HFFc6 (cell line): ENCODE measurements around the gene TRPV2. TPM values are rescaled to one million over a fixed set of nuclear protein-coding genes. Genes with fewer than 3 reads are reported as not detected.

Source experiments
- DNase-seq: peaks from one replicate; pipeline ENCODE4 v3.0.0-alpha.2; 2018
- H3K27ac Mint-ChIP-seq: 2 replicates; pipeline ENCODE4 v1.8.0; 2020; ENCODE audit warnings: mild to moderate bottlenecking, mixed read lengths
- H3K27me3 Mint-ChIP-seq: 2 replicates; pipeline ENCODE4 v1.8.0; 2021; ENCODE audit warnings: mild to moderate bottlenecking, moderate library complexity, mixed read lengths; ENCODE audit not compliant: insufficient read depth
- H3K36me3 Mint-ChIP-seq: 2 replicates; pipeline ENCODE4 v1.8.0; 2021; ENCODE audit warnings: low read depth, mixed read lengths
- H3K4me1 Mint-ChIP-seq: 2 replicates; pipeline ENCODE4 v1.8.0; 2020; ENCODE audit warnings: low read depth, mixed read lengths
- H3K4me3 Mint-ChIP-seq: 2 replicates; pipeline ENCODE4 v1.8.0; 2020; ENCODE audit warnings: mild to moderate bottlenecking, moderate library complexity, mixed read lengths
- H3K9me3 Mint-ChIP-seq: 2 replicates; pipeline ENCODE4 v1.8.0; 2020; ENCODE audit warnings: mild to moderate bottlenecking, mixed read lengths
- CTCF ChIP-seq: fragments of 200-600 bp; sonication (generic); IDR thresholded peaks from 2 replicates; pipeline ENCODE4 v1.5.0; 2021; ENCODE audit warnings: antibody characterized with exemption, mild to moderate bottlenecking
- total RNA-seq, 6 experiments: library from RNA; stranded (reverse); fragmentation: NEBNext Ultra II Directional; extraction: Animal tissue kit (Norgen Biotek cat#: 25700); gene quantifications; 2 replicates in 1 of 6; 3 replicates in 5 of 6; pipeline ENCODE4 v1.2.3, GENCODE V29; 2021

TRPV2 gene
- total RNA-seq, 6 experiments from 2014 or later = 2.9 to 19.5 (median 18.1) TPM

GRCh38 chr17:16440901-16441629 lies 25.7 kb downstream of the TRPV2 start:
- Mint-ChIP-seq H3K9me3 (peaks cover 10% of the 10 kb centered on the region; the same call in 1 of the 2 replicates), H3K27me3 (peaks cover 20% of the 10 kb centered on the region), H3K4me1 (peaks cover 47% of the 10 kb centered on the region), H3K27ac (peak overlapping the region; percentile 94), H3K36me3 (peaks cover 58% of the 10 kb centered on the region), H3K4me3 (peak overlapping the region; percentile 99)
- DNase-seq = no peak
- no peak for TF ChIP-seq CTCF

GRCh38 chr17:16442141-16442540 lies 26.8 kb downstream of the TRPV2 start:
- Mint-ChIP-seq H3K27me3 (peaks cover 24% of the 10 kb centered on the region), H3K4me3 (peak overlapping the region; percentile 99), H3K27ac (peak overlapping the region; percentile 94), H3K4me1 (peaks cover 51% of the 10 kb centered on the region), H3K36me3 (peaks cover 61% of the 10 kb centered on the region), H3K9me3 (peaks cover 10% of the 10 kb centered on the region; the same call in 1 of the 2 replicates)
- no peak for TF ChIP-seq CTCF
- DNase-seq = no peak

GRCh38 chr17:16442594-16443510 lies 27.5 kb downstream of the TRPV2 start:
- peak overlapping the region; percentile 99 for H3K4me3 Mint-ChIP-seq
- peaks cover 61% of the 10 kb centered on the region for H3K36me3 Mint-ChIP-seq
- no peak for TF ChIP-seq CTCF
- peak overlapping the region; percentile 94 for H3K27ac Mint-ChIP-seq
- DNase-seq = no peak
- H3K9me3 Mint-ChIP-seq = peaks cover 10% of the 10 kb centered on the region; the same call in 1 of the 2 replicates
- peaks cover 24% of the 10 kb centered on the region for H3K27me3 Mint-ChIP-seq
- peaks cover 50% of the 10 kb centered on the region for H3K4me1 Mint-ChIP-seq

GRCh38 chr17:16443511-16444257 lies 28.3 kb downstream of the TRPV2 start:
- H3K27ac Mint-ChIP-seq = peak overlapping the region; percentile 94

More at GRCh38 chr17:16443511-16444257, 28.3 kb downstream of the TRPV2 start:
- Mint-ChIP-seq H3K4me1 (peaks cover 43% of the 10 kb centered on the region), H3K4me3 (no peak overlapping the region), H3K27me3 (peaks cover 23% of the 10 kb centered on the region), H3K9me3 (peaks cover 10% of the 10 kb centered on the region; the same call in 1 of the 2 replicates), H3K36me3 (peaks cover 61% of the 10 kb centered on the region)
- DNase-seq = no peak
- TF ChIP-seq CTCF = no peak
